HG03469 (cell line): ENCODE data around the gene EIF1.

Experiments
- ATAC-seq: cut with Tn5 transposase; IDR thresholded peaks from one replicate; pipeline ENCODE4 v1.9.1; 2021; ENCODE audit warnings: mild to moderate bottlenecking, moderate library complexity, moderate number of reproducible peaks; ENCODE audit not compliant: unreplicated experiment

The EIF1 gene

DNA sequence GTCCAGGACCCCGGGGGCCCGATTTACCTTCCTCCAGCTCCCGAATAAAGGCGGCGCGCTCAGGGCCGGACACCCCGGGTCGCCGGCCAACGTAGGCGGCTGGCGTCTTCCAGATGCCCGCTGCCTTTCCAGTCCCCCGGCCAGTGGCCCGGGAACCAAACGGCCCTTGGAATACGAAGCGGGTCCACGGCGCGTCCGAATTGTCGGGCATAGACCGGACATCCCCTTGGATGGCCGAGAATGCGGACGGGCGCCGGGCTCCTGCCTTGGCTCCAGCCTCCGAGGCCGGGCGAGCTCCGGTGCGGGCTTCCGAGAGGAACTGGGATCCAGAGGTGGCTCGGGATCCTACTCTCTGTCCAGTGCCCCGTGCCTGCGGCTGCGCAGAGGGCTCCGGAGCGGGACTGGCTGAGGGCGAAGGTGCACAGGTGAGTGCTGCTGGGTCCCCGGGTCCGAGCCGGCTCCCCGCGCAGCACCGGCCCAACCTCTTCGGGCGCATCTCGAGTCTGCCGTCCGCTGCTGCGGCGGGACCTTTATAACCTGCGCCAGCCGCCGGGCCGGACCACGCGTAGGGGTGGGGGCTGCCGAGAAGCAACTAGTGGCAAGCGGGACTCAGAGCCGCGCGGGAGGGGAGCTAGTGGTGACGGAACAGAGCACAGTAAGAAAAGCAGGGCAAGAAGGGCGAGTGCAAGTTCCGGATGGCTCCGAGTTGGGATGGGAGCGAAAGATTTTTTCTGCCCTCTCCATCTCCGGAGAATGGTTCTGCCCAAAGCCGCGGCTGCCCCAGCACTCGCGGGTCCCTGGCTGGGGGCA, 45.7 kb downstream of the EIF1 start, which contains the start of gene HAP1:
HAP1 (minus strand) TSS at position 505 of the 810 bp plus-strand sequence; CDS start at position 496, 9 bp downstream.
- no peak for ATAC-seq

DNA sequence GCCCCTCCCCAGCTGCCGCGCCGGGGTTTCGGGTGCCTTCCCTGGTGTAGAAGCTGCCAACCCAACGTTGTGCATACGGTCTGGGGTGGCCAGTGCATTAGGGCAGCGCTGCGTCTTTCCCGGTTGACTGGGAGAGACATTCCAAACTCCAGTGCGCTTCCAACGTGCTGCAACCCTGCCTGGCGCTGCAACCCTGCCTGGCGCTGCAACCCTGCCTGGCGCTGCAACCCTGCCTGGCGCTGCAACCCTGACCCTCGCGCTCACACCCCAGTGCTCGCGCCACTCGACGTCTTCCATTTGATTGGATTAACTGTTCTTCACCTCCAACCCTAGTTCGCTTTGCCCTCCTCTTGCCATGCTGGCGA, 46.2 kb downstream of the EIF1 start:
- ATAC-seq = no peak

DNA sequence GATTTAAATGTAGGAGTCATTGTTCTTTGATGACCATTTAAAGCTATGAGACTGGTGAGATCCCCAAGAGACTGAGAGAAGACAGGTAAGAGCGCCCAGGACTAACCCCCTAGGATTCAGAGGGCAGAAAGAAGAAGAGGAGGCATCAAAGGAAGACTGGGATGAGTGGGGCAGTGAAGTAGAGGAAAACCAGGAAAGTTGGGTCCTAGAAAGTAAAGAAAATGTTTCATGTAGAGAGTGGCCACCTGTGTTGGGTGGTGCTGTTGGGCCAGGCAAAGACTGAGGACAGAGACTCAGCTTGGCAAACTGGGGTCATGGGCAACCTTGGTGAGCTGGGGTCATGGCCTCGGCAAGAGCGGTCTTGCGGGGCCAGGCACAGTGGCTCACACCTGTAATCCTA, 47.1 kb downstream of the EIF1 start:
- ATAC-seq = no peak

DNA sequence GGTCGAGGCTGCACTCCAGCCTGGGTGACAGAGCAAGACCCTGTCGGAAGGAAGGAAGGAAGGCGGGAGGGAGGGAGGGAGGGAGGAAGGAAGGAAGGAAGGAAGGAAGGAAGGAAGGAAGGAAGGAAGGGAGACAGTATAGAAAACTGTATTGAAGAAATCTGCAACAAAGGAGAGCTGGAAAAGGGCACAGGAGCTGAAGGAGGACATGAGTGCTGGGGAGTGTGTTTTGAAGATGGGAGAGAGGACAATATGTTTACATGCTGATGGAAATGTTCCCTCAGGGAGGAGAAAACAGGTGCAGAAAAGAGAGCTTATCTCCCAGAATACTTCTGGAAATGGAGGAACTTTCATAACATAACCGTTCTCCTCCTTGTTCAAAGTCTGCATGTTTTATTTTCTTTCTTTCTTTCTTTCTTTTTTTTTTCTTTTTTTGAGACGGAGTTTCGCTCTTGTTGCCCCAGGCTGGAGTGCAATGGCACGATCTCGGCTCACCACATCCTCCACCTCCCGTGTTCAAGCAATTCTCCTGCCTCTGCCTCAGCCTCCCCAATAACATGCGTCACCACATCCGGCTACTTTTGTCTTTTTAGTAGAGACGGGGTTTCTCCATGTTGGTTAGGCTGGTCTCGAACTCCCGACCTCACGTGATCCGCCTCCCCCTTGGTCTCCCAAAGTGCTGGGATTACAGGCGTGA, 48.4 kb downstream of the EIF1 start:
- ATAC-seq = no peak

DNA sequence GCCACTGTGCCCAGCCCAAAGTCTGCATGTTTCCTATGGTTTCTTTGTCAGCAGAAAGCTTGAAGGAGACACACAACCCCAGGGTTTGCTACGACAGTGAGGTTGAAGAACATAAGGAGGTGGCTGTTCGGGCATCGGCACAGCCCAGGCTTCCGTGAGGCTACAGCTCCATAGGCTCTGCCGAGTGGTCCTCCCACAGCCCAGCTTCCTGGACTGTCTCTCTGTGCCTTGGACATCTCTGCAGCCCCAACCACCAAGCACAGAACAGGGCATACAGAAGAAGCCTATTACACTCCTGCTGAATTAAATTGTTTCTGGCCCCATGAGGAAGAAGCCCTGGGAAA, 49.0 kb downstream of the EIF1 start:
- no peak for ATAC-seq

DNA sequence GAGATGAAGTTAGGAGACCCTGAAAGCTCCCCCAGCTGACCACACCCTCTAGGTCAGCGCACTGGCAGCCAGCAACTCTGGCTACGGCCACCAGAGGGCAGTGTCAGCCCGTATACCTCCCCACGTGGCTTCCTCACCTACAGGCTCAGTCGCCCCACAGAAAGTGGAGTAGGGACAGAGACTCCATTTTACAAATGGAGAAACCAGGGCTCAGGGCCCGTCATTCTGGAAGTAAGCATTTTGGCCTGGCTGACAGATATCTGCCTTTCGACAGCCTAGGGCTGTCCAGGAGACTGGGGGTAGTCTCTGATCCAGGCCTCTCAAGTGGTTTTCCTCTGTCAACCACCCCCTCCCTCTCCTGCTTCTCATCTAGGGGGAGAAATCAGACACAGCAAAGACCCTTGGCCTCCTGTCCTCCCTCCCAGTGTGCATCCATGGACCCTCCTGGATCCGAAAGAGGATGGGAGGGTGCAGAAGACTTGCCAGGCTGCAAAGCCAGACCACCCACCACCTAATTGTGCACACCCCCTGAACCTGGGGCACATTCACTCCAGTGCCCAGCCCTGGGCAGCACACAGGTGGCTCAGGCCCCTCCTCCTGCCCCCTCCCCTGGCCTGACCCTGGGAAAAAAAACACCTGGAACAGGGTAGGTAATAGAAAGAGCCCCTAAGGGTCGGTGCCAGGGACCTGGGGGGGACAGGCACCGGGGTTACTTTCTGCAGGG, 49.6 kb downstream of the EIF1 start:
- ATAC-seq = no peak

DNA sequence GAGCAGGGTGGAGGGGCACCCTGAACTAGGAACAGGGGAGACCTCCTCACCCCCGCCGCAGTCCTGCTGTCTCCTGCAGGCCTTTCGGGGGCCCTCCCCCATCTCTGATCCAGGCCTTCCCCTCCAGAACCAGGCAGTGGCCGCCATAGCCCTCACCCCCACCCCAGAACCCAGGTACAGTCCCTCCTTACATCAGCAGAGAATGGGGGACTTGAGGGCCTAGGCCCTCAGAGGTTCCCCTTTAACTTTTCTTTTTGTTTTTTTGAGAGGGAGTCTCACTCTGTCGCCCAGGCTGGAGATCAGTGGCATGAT, 50.1 kb downstream of the EIF1 start:
- ATAC-seq = no peak

DNA sequence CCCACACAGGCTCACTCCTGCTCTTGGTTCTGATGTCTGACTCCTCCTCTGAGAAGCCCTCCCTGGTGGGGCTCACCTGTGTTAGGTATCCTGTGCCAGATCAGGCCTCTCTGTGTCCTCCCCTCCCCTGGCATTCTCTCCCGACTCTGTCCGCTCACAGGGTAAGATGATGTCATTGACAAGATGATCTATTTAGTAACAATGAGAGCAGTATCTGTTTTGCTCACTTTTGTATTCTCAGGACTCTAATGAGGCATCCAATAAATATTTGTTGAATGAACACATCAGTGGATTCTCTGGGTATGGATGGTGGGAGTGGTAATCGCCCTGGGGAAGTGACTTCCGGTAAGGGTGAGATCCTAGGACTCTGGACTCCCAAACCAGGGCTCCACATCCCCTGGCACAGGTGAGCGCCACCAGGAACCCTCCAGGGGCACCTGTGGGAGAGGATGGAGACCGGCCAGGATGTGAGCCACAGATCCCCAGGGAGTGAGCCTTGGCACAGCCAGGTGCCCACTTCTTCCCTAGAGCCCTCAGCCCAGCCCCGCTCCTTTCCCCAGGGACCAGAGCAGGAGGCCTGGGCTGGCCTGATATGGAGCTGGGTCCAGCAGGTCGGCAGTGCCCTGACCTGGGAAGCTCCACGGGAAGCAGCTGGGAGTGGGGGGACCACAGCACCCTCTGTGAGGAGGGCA, 51.1 kb downstream of the EIF1 start:
- ATAC-seq = no peak

DNA sequence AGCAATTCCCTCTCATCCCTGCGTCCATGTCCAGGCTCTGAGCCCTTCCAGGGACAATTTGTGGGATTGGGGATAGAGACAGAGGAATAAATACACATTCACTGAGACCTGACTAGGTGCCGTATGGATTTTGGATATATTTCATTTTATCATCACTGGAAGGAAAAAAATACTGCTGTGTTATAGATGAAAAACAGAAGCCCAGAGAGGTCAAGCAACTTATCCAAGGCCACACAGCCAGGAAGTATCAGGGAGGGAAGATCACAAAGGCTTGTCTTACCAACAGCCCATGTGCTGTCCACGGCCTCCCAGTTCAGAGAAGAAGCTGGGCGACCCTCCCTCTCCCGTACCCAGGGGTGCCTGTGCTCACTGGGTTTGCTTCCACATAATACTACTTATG, 51.8 kb downstream of the EIF1 start:
- no peak for ATAC-seq

DNA sequence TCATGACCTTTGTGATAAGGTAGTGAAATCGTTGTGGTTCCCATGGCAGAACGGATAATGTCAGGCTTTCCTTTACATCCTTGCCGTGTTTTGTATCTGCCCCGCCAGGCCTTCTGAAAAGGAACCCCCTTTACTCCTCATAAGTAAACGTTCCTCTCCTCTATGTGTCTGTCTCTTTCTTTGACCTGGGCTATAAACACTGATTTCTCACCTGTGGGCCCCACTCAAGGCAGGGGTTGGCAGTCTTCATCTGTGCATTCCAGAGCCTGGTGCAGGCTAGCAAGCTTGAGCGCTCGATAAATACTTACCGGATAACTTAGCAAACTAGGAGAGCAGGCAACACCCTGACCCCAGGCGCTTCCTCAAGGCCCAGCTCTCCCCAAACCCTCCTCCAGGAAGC, 53.0 kb downstream of the EIF1 start:
- ATAC-seq = no peak
